Measurements from ENCODE around the gene ENTR1. TPM values are rescaled to one million over a fixed set of nuclear protein-coding genes. Genes with fewer than 3 reads are reported as not detected.

The ENTR1 gene
- total and polyA plus RNA-seq, 2 of the 4 experiments (the other 2 are of a cell fraction), result 14.5 to 37.3 TPM

- Histone ChIP-seq H2BK5ac (ENCODE audit: low read depth, low read length, poor library complexity, severe bottlenecking) (no peak overlapping the region), H3K4me1 (ENCODE audit: control insufficient read depth, insufficient read depth, low read length) (peaks cover 15% of the 10 kb centered on the region), H2BK120ac (ENCODE audit: low read depth, low read length) (no peak overlapping the region), H2AK5ac (ENCODE audit: low read depth, low read length) (no peak overlapping the region), H2AK9ac (replicated peaks; ENCODE audit: low read depth, low read length, poor library complexity) (no peak overlapping the region), H3K14ac (replicated peaks; ENCODE audit: low read depth, low read length) (no peak overlapping the region), H4K5ac (ENCODE audit: low read depth, low read length) (no peak overlapping the region), H4K91ac (ENCODE audit: insufficient read depth, low read depth, low read length) (no peak overlapping the region), H3K9me1 (ENCODE audit: insufficient read depth, low read length) (peaks cover 9% of the 10 kb centered on the region), H2BK20ac (ENCODE audit: low read depth, low read length) (no peak overlapping the region), H3K9me3 (ENCODE audit: control insufficient read depth, insufficient read depth, low read length) (no peaks in the 10 kb centered on the region), H3K27ac (ENCODE audit: insufficient read depth, low read length) (no peak overlapping the region), H2AFZ (replicated peaks; ENCODE audit: low read length, poor library complexity) (no peak overlapping the region), H3K27me3 (ENCODE audit: control insufficient read depth, insufficient read depth, low read length) (no peaks in the 10 kb centered on the region), H4K8ac (ENCODE audit: low read depth in 2 of 2, low read length in 2 of 2) (no peak overlapping the region), H3K23ac (ENCODE audit: low read depth, low read length) (no peak overlapping the region), H2BK15ac (ENCODE audit: low read depth, low read length) (no peak overlapping the region), H3K18ac (ENCODE audit: low read depth, low read length) (no peak overlapping the region), H3K4ac (ENCODE audit: low read depth, low read length) (no peak overlapping the region), H3K36me3 (ENCODE audit: control insufficient read depth, insufficient read depth, low read length) (peaks cover 16% of the 10 kb centered on the region), H3K56ac (ENCODE audit: extremely low read depth, insufficient read depth, low read length) (no peak overlapping the region), H3K9ac (ENCODE audit: low read depth, low read length) (no peak overlapping the region), H3K4me3 (ENCODE audit: insufficient read depth, low read depth, low read length) (no peak overlapping the region), H4K20me1 (ENCODE audit: insufficient read depth, low read length) (no peaks in the 10 kb centered on the region), H3K4me2 (ENCODE audit: low read depth, low read length) (no peak overlapping the region), H3K79me1 (ENCODE audit: low read depth in 1 of 2, low read length in 2 of 2) (no peaks in the 10 kb centered on the region; a peak in 1 of 4 replicates)
- dilution Hi-C loops (cut with HindIII; ENCODE audit: low sequenced_read_pairs, unreplicated experiment), result no loop called here
- ATAC-seq (ENCODE audit: low read depth) (no peak), DNase-seq (no peak)
- no peak for TF ChIP-seq RAD21 (IDR thresholded peaks at IDR 0.05; ENCODE audit: low read length)
- TF ChIP-seq ELK1 (IDR thresholded peaks at IDR 0.05; ENCODE audit: borderline replicate concordance, low read depth, low read length), result no peak
- intact Hi-C loops (cut with micrococcal nuclease), result no loop called here
- WGBS, 2 experiments (ENCODE audit: extremely low coverage in 2 of 2, insufficient read length in 1 of 2), result 93% methylated on average over 8 of the region's 12 CpGs; no CpG with 5 or more reads in 1 of the 2 experiments
- ChIA-PET POLR2A (ENCODE audit: unreplicated experiment) (no interaction called here), CTCF (interaction anchor here (1.2 kb wide), 1 partner anchor 62 kb away, joined by 4 read pairs; no protein-coding TSS in a partner anchor)
- no TSS peak for BruUV-seq (replicated peaks)
- in situ Hi-C loops (cut with MboI; ENCODE audit: low sequenced_read_pairs), result no loop called here
Observed at GRCh38 chr9:136375096-136375495, 35.3 kb downstream of the ENTR1 start.

All from IMR-90 (cell line).